Measurements from ENCODE around the gene DUSP22.
"Not testable (repeated sequence)": the region's sequence is repeated elsewhere in the genome, so short reads cannot be mapped to it uniquely, and the experiment has no call there.

DUSP22 gene, protein sequence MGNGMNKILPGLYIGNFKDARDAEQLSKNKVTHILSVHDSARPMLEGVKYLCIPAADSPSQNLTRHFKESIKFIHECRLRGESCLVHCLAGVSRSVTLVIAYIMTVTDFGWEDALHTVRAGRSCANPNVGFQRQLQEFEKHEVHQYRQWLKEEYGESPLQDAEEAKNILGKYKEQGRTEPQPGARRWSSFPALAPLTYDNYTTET

DNA sequence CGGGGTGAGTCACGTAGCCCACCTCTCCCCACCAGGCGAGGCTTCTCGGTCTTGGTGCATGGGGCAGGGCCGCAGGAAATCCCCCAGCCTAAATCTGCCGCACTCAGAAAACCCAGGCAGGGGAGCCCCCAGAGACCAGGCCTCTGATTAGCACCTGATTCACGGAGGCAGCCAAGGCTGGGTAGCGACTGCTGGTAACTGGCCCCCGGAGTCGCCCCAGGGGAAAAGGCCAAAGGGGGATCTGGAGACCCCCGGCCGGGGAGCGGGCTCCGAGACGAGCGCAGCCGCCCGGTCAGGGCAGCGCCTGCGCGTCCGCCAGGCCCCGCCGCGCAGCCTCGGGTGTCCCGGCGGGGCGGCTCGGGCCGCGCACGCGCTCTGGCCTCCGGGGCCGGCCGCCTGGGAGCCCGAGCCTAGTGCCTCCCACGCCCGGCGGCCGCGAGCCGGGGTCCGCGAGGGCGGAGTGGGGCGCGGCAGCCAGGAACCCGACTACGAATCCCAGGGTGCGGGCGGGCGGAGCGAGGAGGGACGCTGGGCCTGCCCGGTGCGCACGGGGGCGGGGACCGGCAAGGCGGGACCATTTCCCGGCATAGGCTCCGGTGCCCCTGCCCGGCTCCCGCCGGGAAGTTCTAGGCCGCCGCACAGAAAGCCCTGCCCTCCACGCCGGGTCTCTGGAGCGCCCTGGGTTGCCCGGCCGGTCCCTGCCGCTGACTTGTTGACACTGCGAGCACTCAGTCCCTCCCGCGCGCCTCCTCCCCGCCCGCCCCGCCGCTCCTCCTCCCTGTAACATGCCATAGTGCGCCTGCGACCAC is at the start of gene DUSP22:
TSS of gene DUSP22 (plus strand) at position 791 of the 809 bp plus-strand sequence. CDS start 53 bp downstream, outside the sequence.
- DNase-seq (ENCODE audit: low spot score), result peak; percentile 78

DNA sequence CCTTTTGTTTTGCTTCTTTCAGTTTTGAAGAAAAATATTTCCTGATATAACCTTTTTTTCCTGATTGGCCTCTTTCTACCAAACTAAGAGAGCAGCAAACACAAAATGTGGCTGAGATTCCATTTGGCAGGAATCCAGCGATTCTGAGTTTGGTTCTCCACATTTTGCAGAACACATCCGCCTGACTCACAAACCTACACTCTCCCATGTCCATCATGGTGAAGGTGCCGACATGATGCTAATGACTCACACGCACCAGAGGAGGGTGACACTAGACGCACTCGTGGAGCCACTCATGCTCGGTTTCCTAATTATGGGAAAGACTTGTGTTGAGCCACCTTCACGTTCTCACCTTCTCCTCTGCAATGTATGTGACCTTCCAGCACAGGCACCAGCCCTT is 45.9 kb upstream of the DUSP22 start:
- DNase-seq (ENCODE audit: low spot score), result no peak

DNA sequence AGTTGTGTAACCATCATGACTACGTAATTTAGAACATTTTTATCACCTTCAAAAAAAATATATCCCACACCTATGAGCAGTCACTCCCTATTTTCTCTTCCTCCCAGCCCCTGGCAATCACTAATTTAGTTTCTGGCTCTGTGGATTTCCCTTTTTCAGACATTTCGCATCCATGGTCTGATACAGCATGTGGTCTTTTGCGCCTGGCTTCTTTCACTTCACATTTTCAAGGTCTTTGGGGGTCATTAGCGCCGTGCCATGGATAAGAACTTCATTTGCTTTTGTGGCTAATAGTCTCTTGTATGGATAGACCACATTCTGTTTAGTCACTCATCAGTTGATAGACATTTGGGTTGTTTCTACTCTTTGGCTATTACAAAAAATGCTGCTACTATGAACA is 44.9 kb upstream of the DUSP22 start:
- DNase-seq (ENCODE audit: low spot score), result no peak

DNA sequence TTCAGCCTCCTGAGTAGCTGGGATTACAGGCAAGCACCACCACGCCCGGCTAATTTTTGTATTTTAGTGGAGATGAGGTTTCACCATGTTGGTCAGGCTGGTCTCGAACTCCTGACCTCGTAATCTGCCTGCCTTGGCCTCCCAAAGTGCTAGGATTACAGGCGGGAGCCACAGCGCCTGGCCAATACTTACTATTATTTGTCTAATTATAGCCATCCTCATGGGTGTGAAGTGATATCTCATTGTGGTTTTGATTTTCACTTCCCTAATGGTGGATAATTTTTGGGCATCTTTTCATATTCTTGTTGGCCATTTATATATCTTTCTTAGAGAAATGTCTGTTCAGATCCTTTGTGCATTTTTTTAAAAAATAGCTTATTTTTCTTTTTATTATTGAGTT is 44.2 kb upstream of the DUSP22 start:
- DNase-seq (ENCODE audit: low spot score), result not testable (repeated sequence)

DNA sequence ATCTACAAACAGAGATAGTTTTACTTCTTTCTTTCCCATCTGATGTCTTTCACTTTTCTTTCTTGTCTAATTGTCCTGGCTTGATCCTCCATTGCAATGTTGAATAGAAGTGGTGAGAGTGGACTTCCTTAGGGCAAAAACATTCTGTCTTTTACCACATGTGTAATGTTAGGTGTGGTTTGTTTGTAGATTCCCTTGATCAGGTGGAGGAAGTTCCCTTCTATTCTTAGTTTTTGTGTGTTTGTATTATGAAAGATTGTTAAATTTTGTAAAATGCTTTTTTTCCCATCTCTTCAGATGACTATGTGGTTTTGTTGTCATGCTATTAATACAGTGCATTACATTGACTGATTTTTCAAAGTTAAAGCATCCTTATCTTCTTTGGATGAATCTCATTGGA is 41.6 kb upstream of the DUSP22 start:
- no peak for DNase-seq (ENCODE audit: low spot score)

DNA sequence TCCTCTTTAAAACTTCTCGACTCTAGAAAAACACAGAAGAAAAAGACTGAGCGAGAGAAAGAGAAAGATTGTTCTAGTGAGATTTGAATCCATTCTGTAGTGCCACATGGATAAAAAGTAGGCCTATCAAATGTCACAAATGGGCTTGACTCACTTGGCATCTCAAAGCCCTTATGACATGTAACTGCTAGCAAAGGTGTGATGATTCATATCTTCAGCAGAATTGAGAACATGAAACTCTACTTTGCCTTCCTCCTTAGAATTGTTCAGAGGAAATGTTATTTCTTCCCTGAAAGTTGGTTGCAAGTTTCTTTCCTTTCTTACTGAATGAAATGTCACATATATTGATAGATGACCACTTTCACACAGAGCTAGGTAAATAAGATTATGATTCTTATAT is 40.4 kb upstream of the DUSP22 start:
- DNase-seq (ENCODE audit: low spot score), result peak; percentile 27

DNA sequence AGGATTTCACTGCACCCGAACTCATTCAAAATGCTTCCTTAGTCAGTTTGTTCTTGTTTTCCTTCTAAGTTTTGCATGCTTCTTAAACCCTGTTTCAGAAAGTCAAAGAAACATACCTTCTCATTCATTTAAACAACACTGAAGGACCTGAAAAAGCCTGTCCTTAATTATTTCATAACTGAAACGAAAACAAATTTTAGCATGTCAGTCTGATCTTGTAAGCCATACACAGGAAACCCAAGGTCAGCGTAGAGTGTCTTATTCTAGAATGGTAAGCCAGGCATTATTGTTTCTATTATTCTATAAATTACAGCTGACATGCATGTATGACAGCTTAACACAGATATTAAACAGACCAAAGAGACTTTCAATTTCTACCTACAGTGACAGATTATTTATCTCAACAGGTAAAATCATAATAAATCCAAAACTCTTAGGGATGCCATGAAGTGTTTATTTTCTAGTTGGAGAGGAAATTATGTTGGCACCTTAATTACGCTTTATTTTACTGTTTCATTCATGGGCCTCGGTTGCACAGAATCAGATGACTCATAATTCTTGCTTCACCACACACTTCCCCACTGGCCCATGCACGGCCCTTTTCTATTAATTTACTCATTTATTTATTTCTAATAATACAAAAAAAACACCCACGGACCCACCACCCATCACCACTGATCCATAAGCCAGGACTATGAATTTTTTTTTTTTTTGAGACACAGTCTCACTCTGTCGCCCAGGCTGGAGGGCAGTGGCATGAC is 39.3 kb upstream of the DUSP22 start:
- DNase-seq (ENCODE audit: low spot score), result peak; percentile 23

DNA sequence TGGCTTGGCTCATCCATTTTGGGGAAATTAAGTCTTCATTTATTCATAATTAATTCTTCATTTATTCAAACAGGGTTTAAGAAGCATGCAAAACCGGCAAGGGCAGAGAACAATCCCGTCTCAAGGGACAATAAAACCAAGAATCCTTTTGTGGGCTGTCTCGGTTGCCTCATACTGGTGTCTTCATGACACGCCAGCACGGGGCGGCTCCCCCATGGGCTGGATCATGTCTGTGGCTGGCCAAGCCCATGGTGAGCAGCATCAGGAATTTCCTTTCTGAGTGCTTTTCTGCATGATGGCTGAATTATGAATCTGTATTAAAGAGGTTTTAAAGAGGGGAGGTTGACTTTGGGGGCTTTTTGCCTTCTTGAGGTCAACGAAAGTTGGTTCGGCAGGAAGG is 38.3 kb upstream of the DUSP22 start:
- no peak for DNase-seq (ENCODE audit: low spot score)

DNA sequence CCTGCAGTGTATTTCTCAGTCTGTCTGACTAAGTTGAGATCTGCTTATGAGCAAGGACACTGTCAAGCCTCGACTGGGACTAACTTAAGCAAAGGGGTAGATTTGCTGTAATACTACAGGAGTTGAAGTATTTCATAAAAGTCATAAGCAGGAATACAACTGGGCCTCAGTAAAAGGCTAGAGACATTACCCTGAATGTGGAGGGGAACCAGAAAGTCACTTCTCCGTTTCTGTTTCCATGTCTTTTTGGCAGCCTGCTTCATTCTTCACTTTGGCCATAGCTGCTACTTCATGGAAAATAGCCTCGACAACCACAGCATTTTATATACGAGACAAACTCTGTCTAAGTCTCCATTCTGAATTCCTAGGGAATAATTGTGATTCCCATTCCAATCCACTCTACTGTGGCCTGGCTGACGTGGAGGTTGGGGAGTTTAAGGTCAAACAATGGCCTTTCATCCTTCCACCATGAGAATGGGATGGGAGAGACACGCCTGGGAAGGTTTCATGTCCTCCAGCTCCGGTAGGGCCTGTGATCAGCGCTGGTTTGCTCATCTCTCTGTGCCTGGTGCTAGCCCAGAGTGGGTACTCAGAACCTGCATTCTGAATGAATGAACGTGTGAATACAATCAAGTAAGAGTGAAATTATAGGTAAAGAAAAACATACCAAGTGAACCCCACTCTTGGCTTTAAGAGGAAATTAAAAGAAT is 37.1 kb upstream of the DUSP22 start:
- DNase-seq (ENCODE audit: low spot score), result no peak

DNA sequence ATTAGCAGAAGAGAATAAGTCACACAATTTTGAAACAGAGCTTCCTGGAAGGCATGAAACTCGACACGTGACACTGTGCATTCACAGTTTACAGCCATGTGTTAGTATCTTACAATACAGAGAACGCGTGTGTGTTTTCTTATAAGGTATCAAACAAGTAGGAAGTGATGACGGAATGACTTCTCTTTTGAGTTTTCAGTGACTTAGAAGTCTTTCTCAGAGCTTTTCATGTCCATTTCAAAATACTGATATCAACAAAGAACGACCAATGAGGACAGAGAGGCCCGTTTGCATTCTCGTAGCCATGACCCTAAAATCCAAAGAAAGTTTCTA is 36.6 kb upstream of the DUSP22 start:
- DNase-seq (ENCODE audit: low spot score), result peak; percentile 54

DNA sequence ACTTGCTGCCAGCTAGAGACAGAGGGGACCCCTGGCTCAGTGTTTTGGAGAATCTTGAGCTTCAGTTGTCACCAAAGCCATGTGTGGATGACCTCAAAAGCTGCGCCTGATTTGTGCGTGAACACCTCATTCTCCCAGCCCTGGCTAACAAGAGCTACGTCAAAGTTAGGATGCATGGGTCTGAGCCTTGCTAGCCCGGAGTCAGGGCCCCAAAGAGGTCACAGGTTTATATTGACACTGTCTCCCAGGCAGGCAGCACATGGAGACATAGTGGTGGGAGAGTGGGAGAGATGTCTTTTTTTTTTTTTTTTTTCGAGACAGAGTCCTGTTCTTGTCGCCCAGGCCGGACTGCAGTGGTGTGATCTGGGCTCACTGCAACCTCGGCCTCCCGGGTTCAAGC is 36.1 kb upstream of the DUSP22 start:
- DNase-seq (ENCODE audit: low spot score), result no peak

DNA sequence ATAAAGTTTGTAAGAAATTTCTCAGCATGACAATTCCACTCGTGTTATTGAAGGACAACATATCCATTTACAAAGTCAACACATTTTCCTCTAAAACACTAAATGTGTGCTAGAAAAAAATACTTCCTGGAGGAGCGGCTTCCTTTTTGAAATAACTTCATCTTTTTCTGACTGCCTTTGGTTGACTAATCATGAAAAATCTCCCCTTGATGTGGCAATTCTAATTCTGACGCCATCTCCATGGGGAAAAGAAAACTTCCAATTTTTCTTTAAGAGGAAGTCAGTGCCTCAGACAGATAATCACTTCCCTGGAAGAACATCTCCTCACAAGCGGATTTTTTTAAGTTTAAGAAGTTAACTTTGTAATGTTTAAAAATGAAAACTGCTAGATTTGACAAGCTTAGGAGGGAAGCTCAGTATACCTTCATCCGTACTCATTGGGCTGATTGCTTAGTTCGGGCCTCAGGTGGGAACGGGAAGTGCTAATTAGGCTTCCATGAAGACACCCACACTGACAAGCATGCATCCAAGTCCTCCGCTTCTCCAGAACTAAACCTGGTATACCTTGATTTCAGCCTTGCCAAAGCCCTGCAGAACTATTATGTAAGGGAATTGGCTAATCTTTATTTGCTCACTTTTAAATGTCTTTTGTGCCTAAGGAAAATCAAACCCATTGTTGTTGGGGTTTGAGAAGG is 35.1 kb upstream of the DUSP22 start:
- DNase-seq (ENCODE audit: low spot score), result no peak

DNA sequence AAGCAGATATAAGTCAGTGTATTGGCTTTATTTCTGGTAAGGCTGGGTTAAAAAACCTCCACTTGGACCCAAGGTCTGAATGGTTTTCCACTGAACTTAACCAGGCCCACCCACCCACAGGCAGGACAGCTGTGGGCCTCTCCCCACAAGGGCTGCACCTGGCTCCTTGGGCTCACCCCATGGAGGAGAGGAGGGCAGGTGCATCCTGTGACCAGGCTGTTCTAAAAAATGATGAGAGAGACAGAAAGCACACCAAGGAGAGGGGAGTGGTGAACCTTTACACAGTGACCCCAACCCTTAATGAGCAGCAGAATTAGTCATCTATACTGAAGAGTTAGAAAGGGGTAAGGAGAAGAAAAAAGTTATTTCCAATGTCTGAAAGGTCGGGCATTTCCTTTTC is 34.5 kb upstream of the DUSP22 start:
- DNase-seq (ENCODE audit: low spot score), result no peak

DNA sequence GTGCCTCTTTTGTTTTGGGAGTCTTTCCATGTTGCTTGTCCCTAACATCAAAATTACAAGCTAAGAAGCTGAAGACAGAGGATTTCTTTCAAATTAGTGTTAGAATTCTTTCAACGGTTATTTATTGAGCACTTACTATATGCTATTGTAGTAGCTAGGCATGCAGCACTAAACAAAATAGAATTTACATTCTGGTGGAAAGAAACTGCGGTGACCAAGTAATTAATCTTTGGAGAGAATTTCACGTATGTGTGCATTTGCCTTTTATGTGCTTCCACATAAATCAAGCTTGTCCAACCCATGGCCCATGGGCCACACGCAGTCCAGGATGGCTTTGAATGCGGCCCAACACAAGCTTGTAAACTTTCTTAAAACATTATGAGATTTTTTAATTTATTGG is 33.0 kb upstream of the DUSP22 start:
- no peak for DNase-seq (ENCODE audit: low spot score)

DNA sequence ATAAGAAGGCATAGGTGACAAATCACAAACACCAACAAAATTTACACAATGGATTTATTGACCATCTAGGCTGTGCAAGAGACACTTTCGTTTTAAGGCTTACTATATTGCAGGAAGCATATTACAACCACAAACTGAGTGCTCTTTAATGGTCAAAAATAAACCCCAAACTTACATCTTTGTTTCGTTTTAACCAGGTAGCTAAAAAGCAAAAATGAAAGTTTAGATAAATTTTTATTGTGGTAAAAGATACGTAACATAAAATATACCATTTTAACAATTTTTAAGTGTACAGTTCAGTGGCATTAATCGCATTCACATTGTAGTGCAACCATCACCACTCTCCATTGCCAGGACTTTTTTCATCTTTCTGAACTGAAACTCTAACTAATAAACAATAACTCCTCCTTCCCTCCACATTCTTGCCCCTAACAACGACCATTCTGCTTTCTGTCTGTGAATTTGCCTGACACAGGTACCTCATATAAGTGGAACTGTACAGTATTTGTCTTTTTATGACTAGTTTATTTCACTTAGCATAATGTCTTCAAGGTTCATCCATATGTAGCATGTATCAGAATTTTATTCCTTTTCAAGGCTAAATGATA is 32.3 kb upstream of the DUSP22 start:
- peak; percentile 17 for DNase-seq (ENCODE audit: low spot score)

DNA sequence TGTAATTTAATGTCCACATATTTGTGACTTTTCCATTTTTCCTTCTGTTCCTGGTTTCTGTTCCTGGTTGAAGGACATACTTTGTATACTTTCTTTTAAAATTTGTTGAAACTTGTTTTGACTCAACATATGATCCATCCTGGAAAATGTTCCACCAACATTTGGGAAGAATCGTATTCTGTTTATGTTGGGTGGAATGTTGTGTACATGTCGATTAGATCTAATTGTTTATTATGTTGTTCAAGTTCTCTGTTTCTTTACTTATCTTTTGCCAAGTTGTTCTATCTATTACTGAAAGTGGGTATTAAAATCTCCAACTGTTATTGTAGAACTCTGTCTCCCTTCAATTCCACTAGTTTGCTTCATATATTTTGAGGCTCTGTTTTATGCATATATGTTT is 27.7 kb upstream of the DUSP22 start:
- DNase-seq (ENCODE audit: low spot score), result no peak

DNA sequence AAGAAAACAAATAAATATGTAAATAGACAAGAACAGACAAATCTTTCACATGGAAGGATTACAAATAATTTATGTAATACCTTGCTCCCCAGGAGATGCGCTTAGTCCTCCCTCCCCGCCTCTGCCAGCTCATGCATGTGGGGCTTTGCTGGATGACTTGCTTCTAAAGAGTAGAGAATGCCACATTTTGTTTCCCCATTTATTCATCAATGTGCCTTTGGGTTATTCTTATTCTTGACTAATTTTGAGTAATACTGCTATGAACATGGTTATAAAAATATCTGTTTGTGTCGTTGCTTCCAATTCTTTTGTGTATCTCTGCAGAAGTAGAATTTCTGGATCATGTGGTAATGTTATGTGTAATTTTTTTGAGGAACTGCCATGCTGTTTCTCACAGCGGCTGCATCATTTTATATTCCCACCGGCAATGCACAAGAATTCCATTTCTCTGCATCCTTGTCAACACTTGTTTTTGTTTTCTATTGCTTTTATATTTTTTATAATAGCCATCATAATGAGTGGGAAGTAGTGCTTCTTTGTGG is 23.8 kb upstream of the DUSP22 start:
- DNase-seq (ENCODE audit: low spot score), result no peak

DNA sequence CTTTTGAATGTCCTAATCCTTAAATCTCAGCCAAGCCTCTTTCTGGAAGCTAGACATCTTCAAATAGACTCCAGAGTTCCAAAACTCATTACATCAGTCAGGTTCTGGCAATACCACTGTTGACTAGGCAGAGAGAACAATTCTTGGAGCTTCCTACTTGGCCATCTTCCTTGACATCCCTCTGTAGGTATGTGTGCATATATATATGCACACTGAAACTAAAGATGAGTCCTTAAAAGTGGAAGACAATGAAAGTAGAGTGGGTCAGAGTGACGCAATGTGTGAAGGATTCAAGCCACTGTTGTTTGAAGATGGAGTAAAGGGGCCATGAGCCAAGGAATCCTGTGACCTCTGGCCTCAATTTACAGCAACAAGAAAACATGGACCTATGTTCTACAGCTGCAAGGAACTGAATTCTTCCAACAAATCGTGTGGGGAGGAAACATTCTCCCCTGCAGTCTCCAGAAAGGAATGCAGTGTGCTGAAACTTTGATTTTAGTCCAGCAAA is 18.7 kb upstream of the DUSP22 start:
- no peak for DNase-seq (ENCODE audit: low spot score)

DNA sequence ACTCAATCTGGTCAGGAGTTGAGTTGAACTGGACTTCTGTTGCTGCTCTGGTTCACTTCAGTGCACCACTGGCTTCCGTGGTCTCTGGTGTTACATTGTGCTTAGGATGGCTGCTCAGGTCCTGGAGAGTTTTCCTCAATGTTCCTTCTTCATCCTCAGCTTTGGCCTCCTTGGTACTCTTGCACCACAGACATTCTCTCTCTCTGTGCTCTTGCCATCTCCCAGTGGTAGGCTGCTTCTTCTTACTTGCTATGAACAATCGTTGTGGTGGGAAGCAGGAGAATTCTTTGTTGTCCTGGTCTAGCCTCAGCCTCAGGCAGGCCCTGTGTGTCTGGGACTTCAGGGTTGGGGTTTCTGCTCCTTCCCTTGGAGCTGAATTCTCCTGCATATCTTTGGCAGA is 14.5 kb upstream of the DUSP22 start:
- no peak for DNase-seq (ENCODE audit: low spot score)

DNA sequence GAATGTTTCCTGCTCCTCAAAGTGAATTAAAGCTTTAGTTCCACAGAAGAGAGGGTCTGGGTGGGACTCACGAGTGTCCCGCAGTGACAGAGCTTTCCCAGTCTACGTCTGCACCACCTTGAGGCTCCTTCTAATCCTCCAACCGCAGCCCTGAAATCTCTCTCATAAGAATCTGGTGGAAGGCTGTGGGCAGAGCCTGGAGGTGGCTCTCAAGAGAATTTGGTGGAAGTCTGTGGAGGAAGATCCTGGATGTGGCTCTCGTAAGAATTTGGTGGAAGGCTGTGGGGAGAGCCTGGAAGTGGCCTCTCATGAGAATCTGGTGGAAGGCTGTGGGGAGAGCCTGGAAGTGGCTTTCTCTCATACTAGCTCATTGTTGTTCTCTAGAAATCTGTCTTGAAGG is 13.8 kb upstream of the DUSP22 start:
- DNase-seq (ENCODE audit: low spot score), result no peak

Data from CD4-positive, alpha-beta T cell treated with Interleukin-15 for 4 hours (primary cell).